ENCODE results near the gene NLGN2.

Gene NLGN2

DNA sequence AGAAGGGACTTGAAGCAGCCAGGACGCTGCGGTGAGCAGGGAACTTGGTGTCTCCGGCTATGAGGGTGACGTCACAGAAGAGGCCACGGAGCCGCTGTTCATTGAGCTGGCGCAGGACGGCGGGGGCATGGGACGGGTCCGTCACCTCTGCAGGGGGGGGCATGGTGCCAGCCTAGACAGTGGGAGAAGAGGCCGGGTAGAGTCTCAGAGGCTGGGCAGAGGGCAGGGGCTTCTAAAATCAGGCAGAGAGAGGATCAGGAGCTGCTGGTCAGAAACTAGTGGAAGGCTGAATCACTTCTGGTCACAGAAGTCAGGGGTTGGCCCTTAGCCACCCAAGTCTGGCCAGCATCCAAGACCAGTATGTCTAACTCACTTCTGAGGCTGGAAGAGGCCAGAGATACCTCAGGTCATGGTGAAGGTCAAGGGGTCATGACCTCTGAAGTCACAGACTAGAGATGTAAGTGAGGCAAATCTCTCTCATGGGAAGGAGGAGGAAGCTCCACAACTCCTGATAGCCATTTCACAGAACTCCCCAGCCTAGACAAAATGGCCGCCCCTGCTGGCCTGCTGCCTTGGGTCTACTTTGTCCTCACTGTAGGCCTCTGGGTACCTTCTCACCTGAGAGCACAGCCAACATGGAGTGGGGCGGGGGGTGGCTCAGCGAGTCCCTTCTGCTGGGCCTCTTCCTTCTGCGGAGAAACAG is 59.1 kb downstream of the NLGN2 start:
- H3K4me3 ChIP-seq (ENCODE audit: low read depth, low read length) = no peak overlapping the region
- TF ChIP-seq, protein P1, sequence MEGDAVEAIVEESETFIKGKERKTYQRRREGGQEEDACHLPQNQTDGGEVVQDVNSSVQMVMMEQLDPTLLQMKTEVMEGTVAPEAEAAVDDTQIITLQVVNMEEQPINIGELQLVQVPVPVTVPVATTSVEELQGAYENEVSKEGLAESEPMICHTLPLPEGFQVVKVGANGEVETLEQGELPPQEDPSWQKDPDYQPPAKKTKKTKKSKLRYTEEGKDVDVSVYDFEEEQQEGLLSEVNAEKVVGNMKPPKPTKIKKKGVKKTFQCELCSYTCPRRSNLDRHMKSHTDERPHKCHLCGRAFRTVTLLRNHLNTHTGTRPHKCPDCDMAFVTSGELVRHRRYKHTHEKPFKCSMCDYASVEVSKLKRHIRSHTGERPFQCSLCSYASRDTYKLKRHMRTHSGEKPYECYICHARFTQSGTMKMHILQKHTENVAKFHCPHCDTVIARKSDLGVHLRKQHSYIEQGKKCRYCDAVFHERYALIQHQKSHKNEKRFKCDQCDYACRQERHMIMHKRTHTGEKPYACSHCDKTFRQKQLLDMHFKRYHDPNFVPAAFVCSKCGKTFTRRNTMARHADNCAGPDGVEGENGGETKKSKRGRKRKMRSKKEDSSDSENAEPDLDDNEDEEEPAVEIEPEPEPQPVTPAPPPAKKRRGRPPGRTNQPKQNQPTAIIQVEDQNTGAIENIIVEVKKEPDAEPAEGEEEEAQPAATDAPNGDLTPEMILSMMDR (IDR thresholded peaks at IDR 0.05; ENCODE audit: control insufficient read depth, extremely low read depth, insufficient read depth) = no peak
- no peak for DNase-seq (ENCODE audit: low read depth)

DNA sequence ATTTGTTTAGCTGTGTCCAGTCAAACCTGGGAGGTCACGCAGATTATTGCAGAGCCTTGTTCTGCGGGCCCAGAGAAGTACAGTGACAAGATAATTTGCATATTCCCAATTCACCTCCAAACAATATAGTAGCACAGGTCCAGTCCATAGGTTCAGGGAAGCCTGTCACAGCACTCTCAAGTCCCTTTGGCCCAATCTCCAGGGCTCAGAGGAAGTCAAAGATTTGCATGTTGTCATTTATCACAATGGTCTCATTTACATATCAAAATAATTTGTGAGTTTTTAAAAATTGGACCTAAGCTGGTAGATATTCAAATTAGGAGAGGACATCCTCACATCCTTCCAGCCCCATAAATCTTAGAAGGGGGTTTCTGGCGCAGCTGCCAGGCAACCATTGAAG is 59.9 kb downstream of the NLGN2 start:
- DNase-seq (ENCODE audit: low read depth) = no peak
- TF ChIP-seq, protein P1 (IDR thresholded peaks at IDR 0.05; ENCODE audit: control insufficient read depth, extremely low read depth, insufficient read depth) = no peak
- H3K4me3 ChIP-seq (ENCODE audit: low read depth, low read length) = no peak overlapping the region

DNA sequence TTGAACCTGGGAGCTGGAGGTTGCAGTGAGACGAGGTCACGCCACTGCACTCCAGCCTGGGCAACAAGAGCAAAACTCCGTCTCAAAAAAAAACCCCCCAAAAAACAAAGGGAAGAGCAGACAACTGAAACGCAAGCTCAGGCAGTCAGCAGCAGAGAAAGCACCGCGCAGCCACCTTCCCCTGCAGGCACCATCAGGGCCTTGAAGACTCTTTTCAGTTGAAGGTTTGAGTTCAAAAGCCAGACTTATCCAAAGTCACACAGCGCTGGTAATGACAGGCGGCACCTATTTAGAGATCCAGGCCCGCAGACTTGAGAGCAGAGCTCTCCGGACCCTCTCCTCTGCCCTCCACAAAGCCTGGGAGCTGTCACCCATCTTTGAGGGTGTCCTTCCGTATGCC is 60.6 kb downstream of the NLGN2 start:
- no peak overlapping the region for H3K4me3 ChIP-seq (ENCODE audit: low read depth, low read length)
- TF ChIP-seq, protein P1 (IDR thresholded peaks at IDR 0.05; ENCODE audit: control insufficient read depth, extremely low read depth, insufficient read depth) = no peak
- no peak for DNase-seq (ENCODE audit: low read depth)

DNA sequence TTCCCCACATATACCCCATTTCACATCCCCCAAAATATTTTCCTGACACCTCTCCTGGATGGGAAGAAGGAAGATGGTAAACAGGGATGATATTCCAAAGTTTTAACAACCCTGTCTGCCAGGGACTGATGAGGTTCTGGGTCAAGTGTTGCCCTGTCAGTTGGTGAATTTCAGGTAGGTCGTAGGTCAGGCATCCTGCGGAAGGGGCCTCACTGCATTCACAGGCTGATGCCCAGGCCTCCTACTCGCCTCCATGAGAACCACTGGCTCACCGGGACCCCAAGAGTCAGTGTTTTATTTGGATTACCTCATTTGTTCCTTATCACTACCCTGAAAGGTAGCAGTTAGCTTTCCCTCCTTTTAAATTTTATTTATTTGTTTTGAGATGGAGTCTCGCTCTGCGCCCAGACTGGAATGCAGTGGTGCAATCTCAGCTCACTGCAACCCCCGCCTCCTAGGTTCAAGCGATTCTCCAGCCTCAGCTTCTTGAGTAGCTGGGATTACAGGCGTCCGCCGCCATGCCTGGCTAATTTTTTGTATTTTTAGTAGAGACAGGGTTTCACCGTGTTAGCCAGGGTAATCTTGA is 61.3 kb downstream of the NLGN2 start:
- no peak overlapping the region for H3K4me3 ChIP-seq (ENCODE audit: low read depth, low read length)
- TF ChIP-seq, protein P1 (IDR thresholded peaks at IDR 0.05; ENCODE audit: control insufficient read depth, extremely low read depth, insufficient read depth) = no peak
- no peak for DNase-seq (ENCODE audit: low read depth)
